RPMI7951 (cell line): ENCODE data around the gene L3MBTL4. TPM values are rescaled to one million over a fixed set of nuclear protein-coding genes. Genes with fewer than 3 reads are reported as not detected.
"Not testable (repeated sequence)": the region's sequence is repeated elsewhere in the genome, so short reads cannot be mapped to it uniquely, and the experiment has no call there.

Experiments
- DNase-seq: peaks from one replicate; pipeline ENCODE4 v3.0.0-alpha.2; 2012; ENCODE audit warnings: low read depth
- total RNA-seq: library from RNA; depleted of rRNA; stranded (reverse); fragments of >200 nt; shearing (Covaris generic); gene quantifications from 2 replicates; pipeline ENCODE4 v1.2.3, GENCODE V29; 2014

The L3MBTL4 gene
- total RNA-seq, 1 experiment from 2014 or later = under 0.01 TPM

GRCh38 chr18:6311456-6312215 is 103.1 kb downstream of the L3MBTL4 start:
- DNase-seq = no peak

- DNase-seq = no peak
Measured at GRCh38 chr18:6310714-6311113, 104.0 kb downstream of the L3MBTL4 start.

DNA sequence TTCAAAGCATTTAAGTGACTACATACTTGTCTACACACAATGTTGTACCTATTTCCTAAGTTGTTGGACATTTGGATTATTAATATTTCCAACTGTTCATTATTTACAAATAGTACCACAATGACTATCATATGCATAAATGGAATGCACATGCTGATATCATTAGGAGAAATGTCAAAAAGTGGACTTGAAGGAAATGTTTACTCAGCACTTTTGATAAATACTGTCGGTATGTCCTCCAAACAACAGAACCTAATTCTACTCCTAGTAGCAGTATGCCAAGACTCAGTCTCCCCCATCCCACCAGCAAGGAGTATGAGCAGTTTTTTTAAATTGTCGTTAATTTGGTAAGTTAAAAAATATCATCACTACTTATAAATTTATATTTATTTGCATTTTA is 116.8 kb downstream of the L3MBTL4 start:
- DNase-seq = no peak

DNA sequence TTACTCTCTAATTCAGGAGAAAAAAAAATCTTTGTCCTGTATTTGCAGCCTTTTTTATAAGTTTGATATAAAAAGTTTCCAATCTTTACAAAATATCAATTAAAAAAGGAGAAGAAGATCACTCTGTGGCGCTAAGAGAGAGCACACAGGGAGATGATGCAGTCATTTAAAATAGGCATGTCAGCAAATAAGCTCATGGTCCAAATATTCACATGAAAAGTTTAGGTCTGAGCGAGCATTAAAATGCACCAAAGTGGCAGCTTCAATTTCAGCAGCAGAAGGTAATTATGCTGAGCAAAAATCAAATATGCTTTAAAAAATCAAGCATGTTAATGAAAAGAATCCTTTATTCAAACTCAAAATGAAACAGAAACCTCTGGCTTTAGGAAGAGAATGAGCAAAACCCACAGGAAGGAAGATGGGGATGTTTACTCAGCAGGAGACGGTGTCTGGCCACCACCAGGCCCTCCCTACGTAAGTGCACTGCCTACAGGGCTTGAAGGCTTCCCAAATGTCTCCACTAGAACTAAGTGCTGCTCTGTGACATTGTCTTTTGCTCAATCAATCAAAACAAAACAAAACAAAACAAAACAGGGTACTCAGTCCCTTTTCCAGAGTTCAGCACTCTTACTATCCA is 120.4 kb downstream of the L3MBTL4 start:
- DNase-seq = no peak

GRCh38 chr18:6289843-6290242 is 124.9 kb downstream of the L3MBTL4 start:
- no peak for DNase-seq

DNA sequence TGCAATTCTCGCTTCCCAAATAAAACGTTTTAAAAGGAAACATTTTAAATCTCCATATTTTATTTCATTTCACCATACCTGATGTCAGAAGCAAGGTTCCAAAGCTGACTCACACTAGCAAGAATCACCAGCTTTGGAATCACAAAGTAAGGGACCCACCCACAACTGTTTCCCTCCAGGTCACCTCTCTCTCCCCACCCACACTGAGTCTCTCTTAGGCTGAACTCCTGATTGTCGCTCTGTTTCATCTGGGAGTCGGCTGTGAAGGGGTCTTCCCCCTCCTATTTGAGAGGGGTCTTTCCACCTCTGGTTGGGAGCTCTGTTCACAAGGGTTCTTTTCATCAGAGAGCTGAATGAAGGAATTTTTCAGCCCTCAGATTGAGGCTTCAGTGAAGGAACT is 128.1 kb downstream of the L3MBTL4 start:
- no peak for DNase-seq

DNA sequence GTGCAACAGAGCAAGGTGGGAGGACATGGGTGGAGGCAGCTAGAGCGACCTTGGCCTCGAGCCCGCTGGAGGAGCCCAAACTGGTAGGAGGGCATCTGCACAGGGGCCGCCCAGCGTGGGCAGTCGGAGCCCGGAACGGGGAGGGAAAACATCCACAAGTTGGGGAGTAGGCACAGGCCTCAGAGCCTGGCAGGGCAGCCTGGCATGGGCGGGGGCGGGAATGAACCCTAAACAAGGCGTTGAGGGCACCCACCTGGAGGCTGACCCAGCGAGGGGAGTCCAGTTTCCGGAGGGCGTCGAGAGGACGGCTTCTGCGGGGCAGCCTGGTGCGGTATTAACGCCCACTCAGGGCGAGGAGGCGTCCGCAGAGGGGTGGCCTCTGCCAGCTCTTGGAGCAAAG is 129.9 kb downstream of the L3MBTL4 start:
- DNase-seq = no peak

DNA sequence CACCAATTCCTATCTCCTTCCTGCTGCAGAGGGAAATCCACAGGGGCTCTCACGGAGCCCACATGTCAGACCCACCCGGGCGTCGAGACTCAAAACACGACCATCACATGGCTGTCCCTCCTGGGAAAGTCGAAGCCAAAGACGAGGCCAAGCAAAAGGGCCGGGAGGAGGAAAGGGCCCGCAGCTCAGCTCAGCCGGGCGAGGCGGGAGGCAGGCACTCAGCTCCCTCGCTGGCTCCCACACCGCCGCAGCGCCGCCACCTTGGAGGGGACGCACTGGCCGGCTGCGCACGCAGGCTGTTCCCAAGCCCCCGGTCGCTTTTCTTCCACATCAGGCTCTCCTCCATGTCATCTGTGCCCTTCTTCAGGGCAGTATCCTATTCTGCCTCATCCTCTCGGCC is 130.4 kb downstream of the L3MBTL4 start:
- DNase-seq = no peak

GRCh38 chr18:6281874-6282273 is 132.8 kb downstream of the L3MBTL4 start:
- DNase-seq = no peak

DNA sequence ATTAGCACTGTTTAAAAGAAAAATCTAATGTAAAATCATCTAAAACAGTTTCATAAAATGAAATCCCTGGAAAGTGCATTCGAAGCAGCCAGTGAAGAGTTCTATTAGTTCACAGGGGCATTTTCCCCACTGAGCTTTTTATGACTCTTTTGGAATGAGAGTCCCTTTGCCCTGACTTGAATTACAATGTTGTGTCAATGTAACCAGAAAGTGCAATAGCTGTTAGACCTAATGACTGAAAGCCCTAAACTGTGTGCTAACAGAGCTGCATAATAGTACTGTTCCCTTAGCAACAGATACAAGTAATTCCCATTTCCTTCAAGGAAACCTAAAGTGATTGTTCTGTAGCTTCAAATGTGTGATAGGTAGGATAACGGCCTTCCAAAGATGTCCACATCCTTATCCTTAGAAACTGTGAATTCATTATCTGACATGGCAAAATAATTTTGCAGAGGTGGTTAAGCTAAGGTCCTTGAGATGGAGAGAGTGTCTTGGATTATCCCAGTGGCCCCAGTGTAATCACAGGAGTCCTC is 134.4 kb downstream of the L3MBTL4 start:
- DNase-seq = no peak

DNA sequence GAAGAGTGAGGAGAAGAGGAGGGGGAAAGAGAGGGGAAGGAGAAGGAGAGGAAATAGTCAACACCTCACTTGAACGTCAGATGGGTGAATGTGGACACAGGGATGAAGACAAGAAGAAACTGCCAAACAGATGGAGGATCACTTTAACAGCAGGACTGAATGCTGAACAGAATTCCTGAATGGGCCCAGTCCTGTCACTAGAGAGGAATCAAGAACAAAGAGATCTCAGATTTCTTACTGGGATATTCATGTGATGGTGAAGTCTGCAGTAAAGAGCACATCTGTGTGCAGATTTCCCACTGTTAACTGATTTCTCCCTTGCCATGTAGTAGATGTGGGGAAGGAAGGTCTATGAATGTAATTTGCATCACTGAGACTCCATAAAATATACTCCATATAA is 135.4 kb downstream of the L3MBTL4 start:
- DNase-seq = no peak

DNA sequence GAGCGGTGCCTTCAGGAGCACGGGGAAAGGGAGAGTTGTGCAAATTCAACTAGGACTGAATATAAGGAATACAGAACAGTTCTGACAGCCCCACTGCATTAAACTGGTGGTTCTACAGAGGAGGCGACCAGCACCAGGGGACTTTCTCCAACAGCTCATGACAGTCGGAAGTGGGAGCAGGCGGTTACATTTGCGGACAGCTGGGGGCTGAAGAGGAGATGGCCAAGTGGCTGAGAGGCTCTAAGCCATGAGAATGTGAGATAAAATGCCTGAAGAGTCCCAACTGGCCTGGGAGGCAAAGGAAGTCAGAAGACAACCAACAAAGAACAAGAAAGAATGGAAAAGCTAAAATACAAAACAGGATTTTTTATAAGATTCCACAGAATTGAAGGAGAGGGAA is 141.3 kb downstream of the L3MBTL4 start:
- no peak for DNase-seq

- DNase-seq = not testable (repeated sequence)
Measured at GRCh38 chr18:6272144-6272543, 142.6 kb downstream of the L3MBTL4 start.

DNA sequence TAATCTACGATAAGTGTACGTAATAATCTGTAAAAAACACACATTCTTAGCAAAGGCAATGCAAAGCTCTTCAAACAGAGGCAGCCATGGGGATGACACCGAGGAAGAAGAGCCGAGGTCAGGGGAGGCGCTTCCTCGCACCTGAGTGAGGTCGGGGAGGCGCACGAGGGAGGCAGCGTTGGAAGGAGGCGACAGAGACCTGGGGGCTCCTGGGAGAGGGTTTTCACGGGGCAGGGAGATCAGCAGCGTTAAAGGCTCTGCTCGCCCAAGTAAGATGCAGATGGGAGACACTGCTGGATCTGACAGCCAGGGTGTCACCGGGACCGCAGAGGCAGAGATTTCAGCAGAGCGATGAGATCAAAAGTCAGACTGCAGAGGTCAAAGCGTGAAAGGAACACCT is 143.1 kb downstream of the L3MBTL4 start:
- no peak for DNase-seq

DNA sequence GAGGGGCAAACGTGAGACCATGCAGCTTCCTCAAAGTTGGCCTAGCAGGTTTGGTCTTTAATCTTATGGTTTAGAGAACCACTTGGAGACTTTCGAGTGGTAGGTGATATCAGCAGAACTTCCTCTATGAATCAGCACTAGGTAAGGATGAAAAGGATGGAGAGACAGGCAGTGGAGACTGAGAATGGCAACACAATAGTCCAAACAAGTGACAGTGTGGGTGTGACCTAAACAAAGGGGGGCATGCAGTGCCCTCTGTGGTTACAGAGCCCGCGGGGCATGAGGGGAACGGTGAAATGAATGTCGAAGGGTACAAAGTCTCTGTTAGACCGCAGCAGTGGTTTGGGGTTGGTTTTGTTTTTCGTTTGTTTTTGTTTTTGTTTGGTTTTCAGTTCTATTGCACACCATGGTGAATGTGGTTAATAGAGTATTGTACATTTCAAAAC is 143.9 kb downstream of the L3MBTL4 start:
- DNase-seq = no peak

DNA sequence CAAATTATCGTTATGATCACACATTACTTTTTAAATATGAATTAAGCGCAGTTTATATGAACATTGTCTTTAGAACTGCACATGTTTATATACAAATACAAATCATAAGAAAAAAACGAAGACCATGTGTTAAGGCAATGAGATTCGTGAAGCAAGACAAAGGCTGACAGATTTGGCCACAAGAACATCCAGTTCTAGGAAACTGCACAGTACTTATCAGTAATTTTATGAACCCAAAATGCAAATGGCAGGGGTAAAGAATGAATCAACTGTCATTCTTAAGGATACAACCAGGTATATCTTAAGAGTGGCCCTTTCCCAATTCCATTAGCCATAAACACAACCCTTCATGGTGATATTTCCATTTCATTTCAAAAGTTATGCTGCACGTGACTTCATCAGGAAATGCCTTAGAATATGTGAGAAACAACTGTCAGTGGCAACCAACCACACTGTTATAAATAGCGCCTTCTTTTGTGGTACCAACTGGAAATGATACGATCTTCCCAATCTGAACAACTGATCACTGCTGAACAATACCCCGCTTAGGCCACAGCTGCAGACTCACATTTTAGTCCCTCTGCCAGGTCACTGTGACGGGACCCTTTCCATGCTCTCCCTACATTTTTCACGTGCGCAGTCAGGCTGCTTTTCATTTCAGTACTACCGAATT is 144.9 kb downstream of the L3MBTL4 start:
- no peak for DNase-seq

DNA sequence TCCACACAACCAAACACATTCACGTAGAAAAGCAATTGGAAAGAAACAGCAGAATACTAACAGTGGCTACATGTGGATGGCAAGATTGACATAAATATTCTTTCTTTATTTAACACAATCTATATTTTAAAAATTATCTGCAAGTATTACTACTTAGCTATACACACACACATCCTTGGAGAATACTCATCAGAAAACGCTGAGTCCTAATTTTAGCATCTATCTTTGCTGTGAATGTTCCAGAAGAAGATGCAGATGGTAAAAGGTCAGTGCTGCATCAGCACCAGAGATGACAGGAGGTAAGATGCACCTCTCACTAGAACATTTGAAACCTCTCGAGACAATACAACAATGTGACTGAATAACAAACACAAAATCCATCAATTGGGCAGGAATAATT is 148.5 kb downstream of the L3MBTL4 start:
- no peak for DNase-seq

GRCh38 chr18:6261938-6262337 is 152.8 kb downstream of the L3MBTL4 start:
- no peak for DNase-seq

DNA sequence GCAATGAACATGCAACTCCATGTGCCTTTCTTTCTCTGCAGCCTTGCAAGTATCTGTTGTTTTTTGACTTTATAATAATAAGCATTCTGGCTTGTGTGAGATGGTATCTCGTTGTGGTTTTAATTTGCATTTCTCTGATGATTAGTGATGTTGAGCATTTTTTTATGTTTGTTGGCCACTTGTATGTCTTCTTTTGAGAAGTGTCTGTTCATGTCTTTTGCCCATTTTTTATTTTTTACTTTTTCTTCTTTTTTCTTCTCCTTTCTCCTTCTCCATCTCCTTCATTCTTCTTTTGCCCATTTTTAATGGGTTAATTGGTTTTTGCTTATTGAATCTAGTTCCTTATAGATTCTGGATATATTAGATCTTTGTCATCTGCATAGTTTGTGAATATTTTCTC is 155.4 kb downstream of the L3MBTL4 start:
- not testable (repeated sequence) for DNase-seq

DNA sequence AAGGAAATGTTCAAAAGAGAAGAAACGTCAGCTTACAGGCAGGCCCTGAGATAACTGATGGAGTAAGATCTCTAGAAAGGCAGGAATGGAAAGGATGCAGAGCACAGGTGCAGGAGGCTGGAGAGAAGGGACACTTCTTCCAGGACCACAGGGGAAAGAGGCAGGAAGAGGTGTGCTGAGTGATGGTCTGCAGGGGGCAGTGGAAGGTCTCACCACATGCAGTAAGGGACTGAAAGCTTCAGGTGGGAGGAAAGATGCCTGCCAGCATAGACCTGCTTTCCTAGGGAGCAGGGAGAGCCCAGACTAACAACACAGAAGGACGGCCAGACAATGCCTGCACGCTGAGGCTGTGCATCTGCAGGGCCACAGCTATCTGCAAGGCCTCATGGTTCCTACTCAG is 156.8 kb downstream of the L3MBTL4 start:
- DNase-seq = no peak

- DNase-seq = no peak
Measured at GRCh38 chr18:6256521-6256920, 158.2 kb downstream of the L3MBTL4 start.

GRCh38 chr18:6255886-6256285 is 158.8 kb downstream of the L3MBTL4 start:
- DNase-seq = no peak
